ENCODE results near the gene ARHGEF4. TPM values are rescaled to one million over a fixed set of nuclear protein-coding genes. Genes with fewer than 3 reads are reported as not detected.

ARHGEF4 gene
- total RNA-seq, 2 experiments from 2014 or later, result 4.2 to 4.3 TPM

DNA sequence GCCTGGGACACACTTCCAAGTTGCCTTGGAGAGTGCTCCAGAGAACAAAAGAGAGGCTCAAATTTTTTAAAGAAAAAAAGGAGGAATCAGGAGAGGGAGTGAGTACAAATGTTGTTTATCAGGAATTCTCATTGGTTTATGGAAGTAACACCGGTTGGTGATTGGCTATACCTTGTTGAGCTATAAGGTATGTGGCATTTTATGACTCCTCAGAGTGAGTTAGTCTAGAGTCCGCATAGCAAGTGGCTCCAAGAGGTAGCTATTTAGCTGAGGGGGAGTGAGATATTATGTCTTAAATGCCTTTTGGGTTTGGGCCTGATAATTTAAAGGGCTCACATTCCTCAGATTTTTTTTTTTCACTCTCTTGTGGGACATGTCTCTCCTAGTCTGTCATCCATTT, 85.7 kb downstream of the ARHGEF4 start:
- Mint-ChIP-seq H3K36me3 (ENCODE audit: low read depth) (no peaks in the 10 kb centered on the region), H3K4me1 (ENCODE audit: low read depth) (no peaks in the 10 kb centered on the region), H3K27me3 (peaks cover 2% of the 10 kb centered on the region), H3K9me3 (no peaks in the 10 kb centered on the region), H3K27ac (no peak overlapping the region), H3K4me3 (no peak overlapping the region)
- DNase-seq, result no peak
- intact Hi-C loops (cut with micrococcal nuclease), result no loop called here
- CTCF ChIA-PET, result interaction anchor here (2.0 kb wide), 2 partner anchors 124 to 125 kb away, joined by 4 to 6 read pairs; no protein-coding TSS in a partner anchor
- POLR2A ChIA-PET, result no interaction called here
- TF ChIP-seq, protein P1, sequence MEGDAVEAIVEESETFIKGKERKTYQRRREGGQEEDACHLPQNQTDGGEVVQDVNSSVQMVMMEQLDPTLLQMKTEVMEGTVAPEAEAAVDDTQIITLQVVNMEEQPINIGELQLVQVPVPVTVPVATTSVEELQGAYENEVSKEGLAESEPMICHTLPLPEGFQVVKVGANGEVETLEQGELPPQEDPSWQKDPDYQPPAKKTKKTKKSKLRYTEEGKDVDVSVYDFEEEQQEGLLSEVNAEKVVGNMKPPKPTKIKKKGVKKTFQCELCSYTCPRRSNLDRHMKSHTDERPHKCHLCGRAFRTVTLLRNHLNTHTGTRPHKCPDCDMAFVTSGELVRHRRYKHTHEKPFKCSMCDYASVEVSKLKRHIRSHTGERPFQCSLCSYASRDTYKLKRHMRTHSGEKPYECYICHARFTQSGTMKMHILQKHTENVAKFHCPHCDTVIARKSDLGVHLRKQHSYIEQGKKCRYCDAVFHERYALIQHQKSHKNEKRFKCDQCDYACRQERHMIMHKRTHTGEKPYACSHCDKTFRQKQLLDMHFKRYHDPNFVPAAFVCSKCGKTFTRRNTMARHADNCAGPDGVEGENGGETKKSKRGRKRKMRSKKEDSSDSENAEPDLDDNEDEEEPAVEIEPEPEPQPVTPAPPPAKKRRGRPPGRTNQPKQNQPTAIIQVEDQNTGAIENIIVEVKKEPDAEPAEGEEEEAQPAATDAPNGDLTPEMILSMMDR (IDR thresholded peaks at IDR 0.05), result no peak
- ATAC-seq, result no peak

DNA sequence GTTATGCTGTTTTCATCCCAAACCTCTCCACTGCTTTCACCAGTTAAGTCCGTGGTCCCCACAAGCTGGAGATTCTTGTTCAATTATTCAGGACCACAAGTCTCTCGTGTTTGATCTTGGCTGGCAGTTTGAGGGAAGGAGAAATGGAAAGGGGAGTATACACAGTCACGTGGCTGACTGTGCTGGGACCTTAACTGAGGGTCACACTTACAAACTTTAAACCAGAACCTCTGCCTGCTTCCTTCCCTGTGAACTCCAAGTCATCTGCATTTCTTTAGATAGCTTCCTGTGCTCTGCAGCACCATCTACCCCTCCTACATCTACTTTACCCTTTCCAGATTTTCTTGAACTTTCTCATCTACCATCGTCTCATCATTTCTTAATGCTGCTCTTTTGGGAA, 91.7 kb downstream of the ARHGEF4 start:
- H3K4me1 Mint-ChIP-seq (ENCODE audit: low read depth), result no peaks in the 10 kb centered on the region
- peaks cover 6% of the 10 kb centered on the region for H3K27me3 Mint-ChIP-seq
- DNase-seq (no peak), ATAC-seq (no peak)
- H3K27ac Mint-ChIP-seq, result no peak overlapping the region
- POLR2A ChIA-PET, result no interaction called here
- TF ChIP-seq, protein P1 (IDR thresholded peaks at IDR 0.05), result no peak
- H3K4me3 Mint-ChIP-seq, result no peak overlapping the region
- intact Hi-C loops (cut with micrococcal nuclease), result no loop called here
- peaks cover 11% of the 10 kb centered on the region for H3K9me3 Mint-ChIP-seq
- no peaks in the 10 kb centered on the region for H3K36me3 Mint-ChIP-seq (ENCODE audit: low read depth)
- CTCF ChIA-PET, result interaction anchor here (1.2 to 1.4 kb wide), 3 partner anchors 8 to 131 kb away, joined by 3 to 7 read pairs (median 6); no protein-coding TSS in a partner anchor

DNA sequence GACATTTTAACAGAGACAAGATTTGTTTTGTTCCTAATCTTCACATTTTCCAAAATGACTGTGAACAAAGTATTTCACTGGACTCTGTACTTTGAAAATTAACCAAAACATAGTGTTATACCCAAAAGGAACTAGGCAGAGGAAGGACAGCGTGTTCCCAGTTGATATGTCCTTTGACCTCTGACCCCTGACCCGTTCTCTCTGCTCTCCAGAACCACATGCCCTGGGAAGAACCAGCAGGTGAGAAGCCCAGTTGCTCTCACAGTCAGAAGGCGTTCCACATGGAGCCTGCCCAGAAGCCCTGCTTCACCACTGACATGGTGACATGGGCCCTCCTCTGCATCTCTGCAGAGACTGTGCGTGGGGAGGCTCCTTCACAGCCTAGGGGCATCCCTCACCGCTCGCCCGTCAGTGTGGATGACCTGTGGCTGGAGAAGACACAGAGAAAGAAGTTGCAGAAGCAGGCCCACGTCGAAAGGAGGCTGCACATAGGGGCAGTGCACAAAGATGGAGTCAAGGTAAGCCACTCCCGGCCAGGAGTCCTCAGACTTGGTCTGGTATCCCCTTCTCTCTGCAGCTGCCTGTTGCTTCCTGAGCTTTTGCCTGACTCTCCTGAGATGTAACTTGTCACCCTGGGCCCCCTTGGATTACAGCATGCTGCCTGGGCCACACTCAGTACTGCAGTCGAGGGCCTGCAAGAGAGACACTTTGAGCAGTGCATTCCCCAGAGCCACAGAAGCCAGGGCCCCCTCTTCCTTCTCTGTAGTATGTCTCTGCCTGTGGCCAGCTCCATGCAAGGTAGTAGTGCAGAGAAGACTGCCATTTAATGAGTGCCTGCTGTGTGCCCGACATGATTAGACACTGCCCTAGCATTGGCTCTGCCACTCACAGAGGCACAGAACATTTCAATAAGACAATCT, 94.3 kb downstream of the ARHGEF4 start:
- ChIA-PET POLR2A (no interaction called here), CTCF (interaction anchor here (1.1 kb wide), 1 partner anchor 10 kb away, joined by 3 read pairs; no protein-coding TSS in a partner anchor)
- ATAC-seq, result no peak
- Mint-ChIP-seq H3K36me3 (ENCODE audit: low read depth) (no peaks in the 10 kb centered on the region), H3K4me1 (ENCODE audit: low read depth) (no peaks in the 10 kb centered on the region), H3K9me3 (peaks cover 11% of the 10 kb centered on the region), H3K27me3 (peaks cover 6% of the 10 kb centered on the region), H3K4me3 (no peak overlapping the region), H3K27ac (no peak overlapping the region)
- intact Hi-C loops (cut with micrococcal nuclease), result no loop called here
- TF ChIP-seq, protein P1 (IDR thresholded peaks at IDR 0.05), result no peak
- no peak for DNase-seq

DNA sequence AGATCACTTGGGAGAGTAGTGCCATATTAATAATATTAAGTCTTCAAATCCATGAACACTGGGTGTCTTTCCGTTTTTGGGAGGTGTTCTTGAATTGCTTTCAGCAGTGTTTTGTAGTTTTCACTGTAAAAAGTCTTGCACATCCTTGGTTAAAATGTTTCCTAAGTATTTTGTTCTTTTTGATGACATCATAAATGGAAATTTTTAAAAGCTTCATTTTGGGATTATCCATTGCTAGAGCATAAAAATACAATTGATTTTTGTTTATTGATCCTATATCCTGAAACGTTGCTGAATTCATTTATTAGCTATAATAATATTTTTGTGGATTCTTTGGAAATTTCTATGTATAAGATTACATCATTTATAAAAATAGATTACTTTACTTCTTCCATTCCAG, 96.8 kb downstream of the ARHGEF4 start:
- Mint-ChIP-seq H3K27ac (no peak overlapping the region), H3K27me3 (peaks cover 3% of the 10 kb centered on the region), H3K9me3 (peaks cover 6% of the 10 kb centered on the region), H3K4me1 (ENCODE audit: low read depth) (no peaks in the 10 kb centered on the region), H3K36me3 (ENCODE audit: low read depth) (no peaks in the 10 kb centered on the region), H3K4me3 (no peak overlapping the region)
- ATAC-seq, result no peak
- ChIA-PET CTCF (interaction anchor here (1.3 kb wide), 1 partner anchor 13 kb away, joined by 7 read pairs; no protein-coding TSS in a partner anchor), POLR2A (no interaction called here)
- intact Hi-C loops (cut with micrococcal nuclease), result no loop called here
- DNase-seq, result no peak
- TF ChIP-seq, protein P1 (IDR thresholded peaks at IDR 0.05), result no peak

DNA sequence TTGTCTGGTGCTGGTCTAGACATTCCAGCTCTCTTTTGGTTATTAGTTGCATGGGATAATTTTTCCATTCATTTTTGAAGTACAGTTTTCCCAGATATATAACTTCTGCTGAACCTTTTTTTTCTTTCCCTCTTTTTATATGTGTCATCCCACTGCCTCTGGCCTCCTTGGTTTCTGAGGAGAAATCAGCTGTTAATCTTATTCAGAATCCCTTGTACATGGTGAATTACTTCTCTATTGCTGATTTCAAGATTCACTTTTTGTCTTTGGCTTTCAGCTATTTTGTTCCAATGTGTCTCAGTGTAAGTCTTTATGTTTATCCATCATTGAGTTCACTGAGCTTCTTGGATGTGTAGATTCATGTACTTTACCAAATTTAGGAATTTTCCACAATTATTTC, 99.7 kb downstream of the ARHGEF4 start:
- intact Hi-C loops (cut with micrococcal nuclease), result no loop called here
- ATAC-seq (no peak), DNase-seq (no peak)
- CTCF ChIA-PET, result no interaction called here
- no peak overlapping the region for H3K4me3 Mint-ChIP-seq
- peaks cover 3% of the 10 kb centered on the region for H3K27me3 Mint-ChIP-seq
- POLR2A ChIA-PET, result no interaction called here
- H3K4me1 Mint-ChIP-seq (ENCODE audit: low read depth), result no peaks in the 10 kb centered on the region
- H3K36me3 Mint-ChIP-seq (ENCODE audit: low read depth), result no peaks in the 10 kb centered on the region
- TF ChIP-seq, protein P1 (IDR thresholded peaks at IDR 0.05), result no peak
- H3K27ac Mint-ChIP-seq, result no peak overlapping the region
- H3K9me3 Mint-ChIP-seq, result peaks cover 3% of the 10 kb centered on the region

Measured in activated CD8-positive, alpha-beta T cell treated with anti-CD3 and anti-CD28 coated beads for 36 hours (primary cell).